ENCODE data around the gene NEBL.
"Not testable (repeated sequence)": the region's sequence is repeated elsewhere in the genome, so short reads cannot be mapped to it uniquely, and the experiment has no call there.

NEBL gene

GRCh38 chr10:20897146-20897825 lies at the start of gene NEBL:
TSS of gene NEBL (minus strand) at chr10:20897311. CDS start at chr10:20897205, 106 bp downstream.
- no peak for DNase-seq

- DNase-seq, result no peak
These were observed 48.6 kb upstream of the NEBL start for GRCh38 chr10:20945546-20946332.

GRCh38 chr10:20944789-20945502 lies 47.8 kb upstream of the NEBL start:
- no peak for DNase-seq

GRCh38 chr10:20939414-20939813 lies 42.3 kb upstream of the NEBL start:
- not testable (repeated sequence) for DNase-seq

- no peak for DNase-seq
These were observed 39.3 kb upstream of the NEBL start for GRCh38 chr10:20936396-20936795.

- DNase-seq, result no peak
These were observed 38.8 kb upstream of the NEBL start for GRCh38 chr10:20935931-20936330.

GRCh38 chr10:20935301-20935700 lies 38.2 kb upstream of the NEBL start:
- DNase-seq, result no peak

GRCh38 chr10:20933705-20934104 lies 36.6 kb upstream of the NEBL start:
- DNase-seq, result no peak

GRCh38 chr10:20932606-20933126 lies 35.6 kb upstream of the NEBL start:
- DNase-seq, result no peak

- no peak for DNase-seq
These were observed 34.2 kb upstream of the NEBL start for GRCh38 chr10:20931156-20931795.

- DNase-seq, result no peak
These were observed 30.3 kb upstream of the NEBL start for GRCh38 chr10:20927456-20927855.

- DNase-seq, result no peak
These were observed 25.3 kb upstream of the NEBL start for GRCh38 chr10:20922451-20922850.

- no peak for DNase-seq
These were observed 24.9 kb upstream of the NEBL start for GRCh38 chr10:20922033-20922432.

GRCh38 chr10:20920061-20920460 lies 22.9 kb upstream of the NEBL start:
- DNase-seq, result no peak

GRCh38 chr10:20919481-20919880 lies 22.4 kb upstream of the NEBL start:
- DNase-seq, result no peak

GRCh38 chr10:20916976-20917375 lies 19.9 kb upstream of the NEBL start:
- no peak for DNase-seq

- no peak for DNase-seq
These were observed 15.9 kb upstream of the NEBL start for GRCh38 chr10:20912969-20913368.

- DNase-seq, result no peak
These were observed 14.5 kb upstream of the NEBL start for GRCh38 chr10:20911626-20912025.

- DNase-seq, result no peak
These were observed 12.7 kb upstream of the NEBL start for GRCh38 chr10:20909801-20910200.

GRCh38 chr10:20908391-20908790 lies 11.3 kb upstream of the NEBL start:
- no peak for DNase-seq

- no peak for DNase-seq
These were observed 6.7 kb upstream of the NEBL start for GRCh38 chr10:20903635-20904390.

- no peak for DNase-seq
These were observed 4.0 kb upstream of the NEBL start for GRCh38 chr10:20901110-20901509.

Data from CD4-positive, alpha-beta T cell treated with Interleukin-4 for 4 hours (primary cell).